Activated CD8-positive, alpha-beta memory T cell treated with anti-CD3 and anti-CD28 coated beads for 36 hours (primary cell): ENCODE measurements around the gene SMDT1. TPM values are rescaled to one million over a fixed set of nuclear protein-coding genes. Genes with fewer than 3 reads are reported as not detected.

Experiments used
- CTCF ChIA-PET: fragments of 350-600 bp; sonication (Branson Sonifier 250); formaldehyde crosslinking; loops from one replicate; lab custom pipeline; 2021; ENCODE audit warnings: antibody characterized with exemption; lab: Charles Lee
- POLR2A ChIA-PET: fragments of 350-600 bp; sonication (Branson Sonifier 250); formaldehyde crosslinking; loops from one replicate; lab custom pipeline; 2021; ENCODE audit warnings: antibody characterized with exemption; lab: Charles Lee
- total RNA-seq, 2 experiments: library from RNA; stranded (reverse); gene quantifications; one replicate each; pipeline ENCODE4 v1.2.3, GENCODE V29; 2021

Gene SMDT1
- total RNA-seq, 2 experiments from 2014 or later: 63.5 to 66.3 TPM

GRCh38 chr22:42068291-42068690 is 11.2 kb upstream of the SMDT1 start:
- CTCF ChIA-PET: no interaction called here
- POLR2A ChIA-PET: interaction anchor here (0.9 to 1.6 kb wide), 2 partner anchors 11 to 37 kb away, joined by 3 read pairs; partner anchors contain the start of gene SMDT1

- ChIA-PET CTCF (interaction anchor here (1.1 to 1.9 kb wide), 2 partner anchors 23 to 104 kb away, joined by 4 to 6 read pairs; no protein-coding TSS in a partner anchor), POLR2A (interaction anchor here (1.3 to 2.7 kb wide), 4 partner anchors 10 to 39 kb away, joined by 3 to 19 read pairs (median 6); partner anchors contain the start of gene NDUFA6)
Observed at GRCh38 chr22:42069801-42070516, 9.5 kb upstream of the SMDT1 start.

- POLR2A ChIA-PET: interaction anchor here (0.6 to 2.7 kb wide), 6 partner anchors 8 to 481 kb away, joined by 3 to 19 read pairs (median 6); partner anchors contain the start of genes NDUFA6, PMM1 and SMDT1
- CTCF ChIA-PET: interaction anchor here (0.9 to 1.9 kb wide), 3 partner anchors 9 to 104 kb away, joined by 4 to 6 read pairs (median 4); partner anchors contain the start of gene SMDT1
Observed at GRCh38 chr22:42070517-42071422, 8.7 kb upstream of the SMDT1 start, which contains the start of gene NAGA. Gene NAGA (minus strand): TSS chr22:42070812. CDS start chr22:42070297, 515 bp downstream.

GRCh38 chr22:42071508-42071907 is 8.0 kb upstream of the SMDT1 start:
- ChIA-PET CTCF (interaction anchor here (0.9 kb wide), 1 partner anchor 8 kb away, joined by 4 read pairs; the partner anchor contains the start of gene SMDT1), POLR2A (interaction anchor here (0.6 to 2.7 kb wide), 5 partner anchors 8 to 482 kb away, joined by 3 to 19 read pairs (median 5); partner anchors contain the start of genes NDUFA6, PMM1 and SMDT1)

- ChIA-PET POLR2A (no interaction called here), CTCF (no interaction called here)
Observed at GRCh38 chr22:42072606-42073330, 6.7 kb upstream of the SMDT1 start.

- POLR2A ChIA-PET: interaction anchor here (1.0 kb wide), 1 partner anchor 18 kb away, joined by 3 read pairs; no protein-coding TSS in a partner anchor
Observed at GRCh38 chr22:42073621-42074041, 5.9 kb upstream of the SMDT1 start.

GRCh38 chr22:42074132-42074811 is 5.2 kb upstream of the SMDT1 start, which contains the start of gene PHETA2:
Gene PHETA2 (plus strand): TSS chr22:42074248. CDS start chr22:42077294, 3,046 bp downstream.
- ChIA-PET CTCF (interaction anchor here (1.1 kb wide), 1 partner anchor 8 kb away, joined by 3 read pairs; no protein-coding TSS in a partner anchor), POLR2A (interaction anchor here (1.0 kb wide), 1 partner anchor 17 kb away, joined by 3 read pairs; no protein-coding TSS in a partner anchor)

More at GRCh38 chr22:42073621-42074041, 5.9 kb upstream of the SMDT1 start:
- CTCF ChIA-PET: interaction anchor here (1.1 kb wide), 1 partner anchor 9 kb away, joined by 3 read pairs; no protein-coding TSS in a partner anchor

- CTCF ChIA-PET: interaction anchor here (0.6 to 1.6 kb wide), 3 partner anchors 16 to 369 kb away, joined by 3 to 7 read pairs (median 6); partner anchors contain the start of gene NDUFA6
- POLR2A ChIA-PET: interaction anchor here (0.6 to 1.0 kb wide), 4 partner anchors 15 to 236 kb away, joined by 3 to 4 read pairs (median 4); partner anchors contain the start of gene NDUFA6
Observed at GRCh38 chr22:42074846-42075676, 4.4 kb upstream of the SMDT1 start.

- CTCF ChIA-PET: interaction anchor here (1.1 kb wide), 1 partner anchor 110 kb away, joined by 3 read pairs; no protein-coding TSS in a partner anchor
- POLR2A ChIA-PET: interaction anchor here (0.7 kb wide), 1 partner anchor 17 kb away, joined by 11 read pairs; no protein-coding TSS in a partner anchor
Observed at GRCh38 chr22:42076764-42077485, 2.6 kb upstream of the SMDT1 start.

GRCh38 chr22:42077486-42078125 is 1.9 kb upstream of the SMDT1 start:
- CTCF ChIA-PET: interaction anchor here (1.1 to 4.6 kb wide), 2 partner anchors 12 to 111 kb away, joined by 3 to 31 read pairs; partner anchors contain the start of gene NDUFA6
- POLR2A ChIA-PET: interaction anchor here (3.3 kb wide), 1 partner anchor 13 kb away, joined by 42 read pairs; the partner anchor contains the start of gene NDUFA6

- CTCF ChIA-PET: interaction anchor here (0.6 to 4.6 kb wide), 3 partner anchors 11 to 138 kb away, joined by 6 to 31 read pairs (median 6); partner anchors contain the start of gene NDUFA6
- POLR2A ChIA-PET: interaction anchor here (0.5 to 3.3 kb wide), 4 partner anchors 8 to 466 kb away, joined by 3 to 42 read pairs (median 5); partner anchors contain the start of gene NDUFA6
Observed at GRCh38 chr22:42078469-42079318, 806 bp upstream of the SMDT1 start.

GRCh38 chr22:42080287-42080686 is 787 bp downstream of the SMDT1 start:
- ChIA-PET CTCF (interaction anchor here (0.9 to 4.6 kb wide), 3 partner anchors 9 to 383 kb away, joined by 3 to 31 read pairs (median 4); partner anchors contain the start of genes NAGA and NDUFA6), POLR2A (interaction anchor here (0.8 to 3.3 kb wide), 4 partner anchors 10 to 103 kb away, joined by 3 to 42 read pairs (median 6); partner anchors contain the start of genes NAGA and NDUFA6)

- ChIA-PET POLR2A (no interaction called here), CTCF (interaction anchor here (1.3 kb wide), 1 partner anchor 9 kb away, joined by 3 read pairs; the partner anchor contains the start of gene PHETA2)
Observed at GRCh38 chr22:42083119-42083518, 3.6 kb downstream of the SMDT1 start.
